COR-L47 (cell line): Measurements from ENCODE around the gene LRRTM3.

Source experiments
- DNase-seq: peaks from one replicate; lab custom pipeline; 2025; lab: John Stamatoyannopoulos, UW

The LRRTM3 gene

GRCh38 chr10:67140641-67141040, 214.8 kb downstream of the LRRTM3 start:
- no peak for DNase-seq

GRCh38 chr10:67141300-67141699, 215.5 kb downstream of the LRRTM3 start:
- DNase-seq, result no peak

- no peak for DNase-seq
These were observed 218.7 kb downstream of the LRRTM3 start for GRCh38 chr10:67144530-67144929.
